Measurements from ENCODE around the gene BICD1.

BICD1 gene

GRCh38 chr12:32360956-32361355, 254.3 kb downstream of the BICD1 start:
- DNase-seq, result no peak

DNA sequence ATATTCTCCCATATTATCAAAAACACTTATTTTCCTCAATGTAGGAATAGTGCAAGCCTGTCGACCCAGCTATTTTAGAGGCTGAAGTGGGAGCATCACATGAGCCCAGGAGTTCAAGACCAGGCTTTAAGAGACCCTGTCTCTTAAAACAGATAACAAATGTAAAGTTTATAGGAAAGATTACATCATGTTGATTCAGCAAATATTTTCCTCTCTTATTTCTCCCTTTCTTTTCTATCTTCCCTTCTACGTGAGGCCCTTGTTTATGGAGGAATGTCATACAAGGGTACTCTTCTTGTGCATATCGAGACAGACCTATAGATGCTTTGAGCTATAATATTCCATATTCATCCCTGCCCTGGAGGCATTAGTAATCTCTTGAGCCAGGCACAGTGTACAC, 256.2 kb downstream of the BICD1 start:
- no peak for DNase-seq

DNA sequence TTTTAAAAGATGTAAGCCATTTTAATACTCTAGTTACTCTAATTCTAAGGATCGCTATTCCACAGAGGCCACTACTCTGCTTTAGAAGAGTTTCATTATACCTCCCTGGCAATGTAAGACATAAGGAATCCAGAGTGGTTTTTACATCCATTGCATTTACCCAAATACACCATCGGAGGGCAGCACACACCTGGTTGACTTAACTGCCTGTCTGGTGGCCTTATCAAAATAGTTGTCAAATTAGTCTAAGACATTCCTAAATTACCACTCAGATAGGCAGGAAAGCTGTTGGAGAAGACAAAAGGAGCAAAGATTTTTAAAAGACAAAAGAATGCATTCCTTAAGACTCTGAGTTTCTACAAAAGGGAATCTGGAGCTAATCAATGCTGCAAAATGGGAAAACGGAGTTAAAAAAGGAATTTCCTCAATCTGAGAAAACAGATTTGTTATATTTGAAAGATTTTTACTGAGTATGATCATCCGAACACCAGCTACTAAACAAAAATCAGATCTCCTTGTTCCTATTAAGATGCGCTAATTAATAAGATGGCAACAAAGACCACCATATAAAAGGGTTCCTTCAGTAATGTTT, 258.9 kb downstream of the BICD1 start:
- peak; percentile 62 for DNase-seq

GRCh38 chr12:32366714-32367113, 260.1 kb downstream of the BICD1 start:
- no peak for DNase-seq

GRCh38 chr12:32367381-32367780, 260.7 kb downstream of the BICD1 start:
- DNase-seq, result no peak

DNA sequence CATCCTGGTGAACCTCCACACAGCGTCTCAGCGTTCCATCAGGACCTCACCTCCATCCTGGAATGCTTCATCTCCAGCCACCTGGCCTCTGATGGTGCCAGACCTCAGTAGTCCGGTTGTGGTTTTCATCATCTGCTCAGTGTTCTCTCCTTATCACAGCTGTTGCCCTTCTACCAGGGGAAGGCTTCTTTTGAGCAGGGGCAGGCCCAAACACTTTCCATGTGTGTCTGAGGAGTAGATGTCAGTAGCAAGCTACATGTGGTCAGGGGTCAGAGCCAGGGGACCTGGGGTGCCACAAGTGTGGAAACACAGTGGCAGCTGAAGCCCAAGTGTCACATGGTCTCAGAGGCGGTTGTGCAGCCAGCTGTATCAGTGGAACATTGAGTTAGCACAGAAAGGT, 262.6 kb downstream of the BICD1 start:
- no peak for DNase-seq

DNA sequence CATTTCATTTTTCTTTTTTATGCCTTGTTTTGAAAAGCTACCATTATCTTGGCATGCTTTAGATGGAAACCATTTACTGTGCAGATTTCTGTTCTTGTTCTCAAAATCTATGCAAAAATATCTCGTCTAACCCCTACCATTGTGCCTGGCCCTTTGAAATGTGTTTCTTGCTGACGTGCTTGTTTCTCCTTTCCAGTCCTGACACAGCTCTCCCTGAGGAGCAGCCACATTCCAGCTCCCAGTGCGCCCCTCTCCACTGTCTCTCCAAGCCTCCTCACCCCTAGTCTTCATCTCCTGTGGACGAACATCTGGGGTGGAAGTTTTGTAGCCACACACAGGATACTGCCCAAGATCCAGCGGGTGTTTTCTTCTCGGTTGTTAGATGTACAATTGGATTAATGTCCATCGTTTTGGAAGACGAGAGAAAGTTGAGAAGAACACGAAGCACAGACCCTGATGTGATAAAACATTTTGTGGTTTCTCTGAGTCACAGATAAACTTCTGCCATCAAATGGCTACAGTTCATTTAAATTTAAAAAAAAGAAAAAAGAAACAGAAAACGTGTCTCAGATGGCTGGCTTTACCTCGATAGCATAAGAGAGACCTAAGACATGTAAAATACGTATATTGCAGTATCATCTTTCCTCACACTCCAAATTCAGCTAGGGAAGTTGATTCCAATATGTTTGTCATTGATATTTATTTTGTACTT, 270.9 kb downstream of the BICD1 start:
- DNase-seq, result no peak

- DNase-seq, result no peak
Measured at GRCh38 chr12:32379213-32379612, 272.6 kb downstream of the BICD1 start.

DNA sequence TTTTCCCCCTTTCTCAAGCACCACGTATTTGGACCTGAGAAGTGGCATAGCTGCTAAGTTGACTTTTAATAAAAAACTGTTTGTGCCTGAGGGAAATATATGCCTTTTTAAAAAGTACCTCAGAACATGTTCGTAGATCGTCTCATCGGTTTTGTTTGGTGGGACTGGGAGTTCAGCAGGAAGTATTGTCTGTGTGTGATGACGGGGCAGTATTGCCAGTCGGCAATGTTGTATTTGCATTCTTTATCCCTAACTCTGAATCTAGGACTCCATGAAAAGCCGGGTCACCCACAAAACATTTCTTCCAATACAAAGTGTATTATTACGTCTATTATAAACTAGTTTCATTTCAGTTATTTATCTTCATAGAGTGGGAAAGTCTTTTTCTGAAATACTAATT, 273.0 kb downstream of the BICD1 start:
- DNase-seq, result no peak

DNA sequence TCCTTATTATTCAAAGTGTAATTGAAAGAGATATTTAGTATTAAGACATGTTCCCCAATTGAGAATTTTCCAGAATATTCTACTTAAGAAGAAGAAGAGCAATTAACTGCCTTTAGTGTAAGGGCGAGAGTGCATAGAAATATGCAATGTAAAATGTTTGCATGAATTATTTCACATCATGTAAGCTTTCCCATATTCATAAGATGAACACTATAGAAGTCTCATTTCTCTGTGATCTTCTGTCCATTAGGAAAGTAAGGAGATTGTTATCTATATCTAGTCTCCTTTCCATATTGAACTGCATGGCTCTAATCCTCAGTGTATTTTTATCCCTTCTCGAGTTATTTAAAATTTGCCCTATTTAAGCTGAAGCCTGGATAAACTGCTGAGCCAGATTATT, 275.6 kb downstream of the BICD1 start:
- no peak for DNase-seq

DNA sequence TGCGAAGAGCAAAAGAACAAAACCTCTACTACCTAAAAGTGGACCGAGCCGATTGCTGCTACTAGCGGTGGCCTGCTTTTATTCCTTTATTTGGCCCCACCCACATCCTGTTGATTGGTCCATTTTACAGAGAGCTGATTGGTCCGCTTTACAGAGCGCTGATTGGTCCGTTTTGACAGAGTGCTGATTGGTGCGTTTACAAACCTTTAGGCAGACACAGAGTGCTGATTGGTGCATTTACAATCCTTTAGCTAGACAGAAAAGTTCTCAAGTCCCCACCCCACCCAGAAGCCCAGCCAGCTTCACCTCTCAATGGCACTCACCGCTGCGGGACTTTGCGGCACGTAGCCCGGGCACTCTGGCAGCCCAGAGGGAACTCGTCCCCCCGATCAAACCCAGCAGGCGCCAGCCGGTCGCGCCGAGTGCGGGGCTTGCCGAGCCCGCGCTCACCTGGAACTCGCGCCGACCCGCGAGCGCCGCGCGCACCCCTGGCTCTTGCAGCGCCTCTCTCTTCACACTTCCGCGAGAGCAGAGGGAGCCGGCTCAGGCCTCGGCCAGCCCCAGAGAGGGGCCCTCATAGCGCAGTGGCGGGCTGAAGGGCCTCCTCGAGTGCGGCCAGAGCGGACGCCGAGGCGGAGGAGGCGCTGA, 284.0 kb downstream of the BICD1 start:
- DNase-seq, result no peak

DNA sequence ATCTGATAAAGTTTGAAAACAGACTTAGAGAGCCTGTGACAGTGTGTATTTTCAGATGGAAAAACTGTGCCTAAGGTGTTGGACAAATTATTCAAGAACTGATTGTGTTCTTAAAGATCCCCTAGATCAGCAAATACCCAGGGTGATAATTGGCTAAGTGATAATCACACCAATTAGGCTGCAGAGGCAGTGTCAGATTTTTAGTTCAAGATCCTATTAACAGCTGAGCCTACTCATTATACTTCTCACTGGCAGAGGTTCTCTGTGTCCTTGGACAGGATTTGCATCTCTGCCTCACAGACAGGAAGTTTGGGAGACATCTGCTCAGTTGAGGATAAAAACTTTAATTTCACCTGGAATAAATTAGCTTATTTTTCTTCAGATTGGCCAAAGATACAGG, 288.4 kb downstream of the BICD1 start:
- no peak for DNase-seq

DNA sequence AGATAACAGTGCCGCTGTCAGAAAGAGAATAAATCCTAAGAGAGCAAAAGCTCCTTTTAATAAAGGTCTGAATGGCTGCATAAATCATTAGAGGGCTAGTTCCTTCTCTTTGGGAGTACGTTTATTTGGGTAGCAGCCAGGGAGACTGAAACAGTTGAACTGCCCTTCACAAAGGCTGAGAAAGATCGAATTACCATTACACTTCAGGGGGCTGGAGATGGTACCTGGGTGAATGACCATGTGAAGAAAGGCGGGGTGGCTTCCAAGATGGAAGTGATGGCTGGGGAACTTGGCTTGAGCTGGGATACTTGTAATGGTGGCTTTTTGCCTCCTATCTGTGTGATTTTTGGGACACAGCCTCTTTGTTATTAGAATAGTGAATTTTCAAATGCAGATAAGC, 291.0 kb downstream of the BICD1 start:
- no peak for DNase-seq

DNA sequence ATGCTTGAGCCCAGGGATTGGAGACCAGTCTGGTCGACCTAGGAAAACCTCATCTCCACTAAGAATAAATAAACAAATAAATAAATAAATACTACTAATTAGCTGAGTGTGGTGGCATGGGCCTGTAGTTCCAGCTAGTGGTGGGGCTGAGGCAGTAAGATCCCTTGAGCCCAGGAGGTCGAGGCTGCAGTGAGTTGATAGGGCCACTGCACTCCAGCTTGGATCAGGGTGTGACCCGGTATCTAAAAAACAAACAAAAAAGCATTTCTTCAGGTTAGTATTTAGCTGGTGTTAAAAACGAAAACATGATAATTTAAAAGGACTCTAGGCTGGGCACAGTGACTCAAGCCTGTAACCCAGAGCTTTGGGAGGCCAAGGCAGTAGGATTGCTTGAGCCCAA, 291.5 kb downstream of the BICD1 start:
- DNase-seq, result no peak

- DNase-seq, result no peak
Measured at GRCh38 chr12:32398816-32399369, 292.2 kb downstream of the BICD1 start.

GRCh38 chr12:32399370-32400113, 292.9 kb downstream of the BICD1 start, which contains the start of gene FGD4:
TSS of gene FGD4 (plus strand) at chr12:32399558.
- peak; percentile 69 for DNase-seq

GRCh38 chr12:32400114-32400672, 293.5 kb downstream of the BICD1 start:
- no peak for DNase-seq

- no peak for DNase-seq
Measured at GRCh38 chr12:32400866-32401265, 294.2 kb downstream of the BICD1 start.

GRCh38 chr12:32402170-32402569, 295.5 kb downstream of the BICD1 start:
- DNase-seq, result no peak

- no peak for DNase-seq
Measured at GRCh38 chr12:32402946-32403345, 296.3 kb downstream of the BICD1 start.

DNA sequence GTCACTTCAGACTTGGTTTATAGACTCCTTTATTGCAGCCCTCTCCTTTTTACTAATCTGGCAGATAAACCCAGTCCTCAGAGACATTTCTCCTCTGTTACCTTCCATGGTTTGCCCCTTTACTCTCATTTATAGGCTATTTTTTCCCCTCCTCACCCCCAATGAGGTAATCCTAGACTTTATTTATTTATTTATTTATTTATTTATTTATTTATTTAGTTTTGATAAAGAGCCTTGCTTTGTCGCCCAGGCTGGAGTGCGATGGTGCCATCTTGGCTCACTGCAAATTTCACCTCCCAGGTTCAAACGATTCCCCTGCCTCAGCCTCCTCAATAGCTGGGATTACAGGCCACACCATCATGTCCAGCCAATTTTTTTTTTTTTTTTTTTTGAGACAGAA, 301.1 kb downstream of the BICD1 start:
- no peak for DNase-seq

DNA sequence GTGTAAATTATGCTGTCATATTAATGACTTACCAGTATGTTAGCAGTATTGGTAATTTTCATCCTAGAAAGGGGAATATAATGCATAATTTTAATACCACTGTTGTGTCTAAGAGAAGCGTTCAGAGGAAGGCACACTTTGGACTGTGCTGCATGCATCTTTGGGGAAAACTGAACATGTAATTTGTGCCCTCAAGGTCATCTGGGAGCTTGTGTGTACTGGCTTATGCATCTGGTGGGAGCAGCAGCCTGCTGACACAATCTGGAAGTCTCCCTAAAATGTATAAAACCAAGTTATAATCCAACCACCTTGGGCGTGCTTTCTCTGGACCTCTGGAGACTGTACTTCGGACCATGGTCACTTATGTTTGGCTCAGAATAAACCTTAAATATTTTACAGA, 306.8 kb downstream of the BICD1 start:
- no peak for DNase-seq

DNA sequence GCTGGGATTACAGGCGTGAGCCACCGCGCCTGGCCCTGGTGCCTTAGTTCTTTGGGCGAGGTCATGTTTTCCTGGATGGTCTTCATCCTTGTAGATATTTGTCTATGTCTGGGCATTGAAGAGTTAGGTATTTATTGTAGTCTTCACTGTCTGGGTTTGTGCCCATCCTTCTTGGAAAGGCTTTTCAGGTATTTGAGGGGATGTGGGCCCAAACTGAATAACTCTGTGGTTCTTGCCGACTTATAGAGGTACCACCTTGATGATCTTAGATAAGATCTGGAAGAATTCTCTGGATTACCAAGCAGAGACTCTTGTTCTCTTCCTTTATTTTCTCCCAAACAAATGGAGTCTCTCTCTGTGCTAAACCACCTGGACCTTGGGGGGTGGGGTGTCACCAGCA, 311.6 kb downstream of the BICD1 start:
- DNase-seq, result no peak
